ENCODE data around the gene EGF.

EGF gene

DNA sequence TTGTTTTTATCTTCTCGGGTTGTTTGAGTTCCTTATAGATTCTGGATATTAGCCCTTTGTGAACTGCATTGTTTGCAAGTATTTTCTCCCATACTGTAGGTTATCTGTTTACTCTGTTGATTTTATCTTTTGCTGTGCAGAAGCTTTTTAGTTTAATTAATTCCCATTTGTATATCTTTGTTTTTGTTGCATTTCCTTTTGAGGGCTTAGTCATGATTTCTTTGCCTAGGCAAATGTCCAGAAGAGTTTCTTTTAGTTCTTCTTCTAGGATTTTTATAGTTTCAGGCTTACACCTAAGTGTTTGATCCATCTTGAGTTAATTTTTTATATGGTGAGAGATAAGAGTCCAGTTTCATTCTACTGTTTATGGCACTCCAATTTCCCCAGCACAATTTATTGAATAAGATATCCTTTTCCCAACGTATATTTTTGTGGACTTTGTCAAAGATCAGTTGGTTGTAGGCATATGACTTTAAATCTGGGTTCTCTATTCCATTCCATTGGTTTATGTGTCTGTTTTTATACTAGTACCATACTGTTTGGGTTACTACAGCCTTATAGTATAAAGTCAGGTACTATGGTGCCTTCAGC lies 54.3 kb downstream of the EGF start:
- no peak for DNase-seq

DNA sequence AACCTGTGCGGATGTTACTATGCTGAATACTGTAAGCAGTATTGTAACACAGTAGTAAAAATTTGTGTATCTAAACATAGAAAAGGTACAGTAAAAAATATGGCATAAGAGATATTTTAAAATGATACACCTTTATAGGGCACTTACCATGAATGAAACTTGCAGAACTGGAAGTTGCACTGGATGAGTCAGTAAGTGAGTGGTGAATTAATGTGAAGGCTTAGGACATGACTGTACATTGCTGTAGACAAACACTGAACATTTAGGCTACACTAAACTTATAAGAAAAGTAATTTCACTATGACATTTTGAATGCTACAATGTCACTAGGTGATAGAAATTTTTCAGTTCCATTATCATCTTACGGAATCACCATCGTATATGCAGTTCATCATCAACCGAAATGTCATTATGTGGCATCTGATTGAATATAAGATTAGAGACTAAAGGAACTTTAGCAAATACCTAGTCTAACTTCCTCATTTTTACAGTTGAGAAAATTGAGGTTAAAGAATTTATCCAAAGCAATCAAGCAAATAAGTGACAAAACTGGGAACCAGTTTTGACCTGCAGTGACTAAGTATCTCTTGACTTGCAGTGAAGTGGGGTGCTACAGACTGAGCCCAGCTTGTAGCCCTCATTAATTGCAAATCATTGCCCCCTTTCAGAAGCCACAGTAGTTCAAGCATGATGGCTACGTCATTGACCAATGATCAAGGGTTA lies 55.3 kb downstream of the EGF start:
- DNase-seq, result no peak

DNA sequence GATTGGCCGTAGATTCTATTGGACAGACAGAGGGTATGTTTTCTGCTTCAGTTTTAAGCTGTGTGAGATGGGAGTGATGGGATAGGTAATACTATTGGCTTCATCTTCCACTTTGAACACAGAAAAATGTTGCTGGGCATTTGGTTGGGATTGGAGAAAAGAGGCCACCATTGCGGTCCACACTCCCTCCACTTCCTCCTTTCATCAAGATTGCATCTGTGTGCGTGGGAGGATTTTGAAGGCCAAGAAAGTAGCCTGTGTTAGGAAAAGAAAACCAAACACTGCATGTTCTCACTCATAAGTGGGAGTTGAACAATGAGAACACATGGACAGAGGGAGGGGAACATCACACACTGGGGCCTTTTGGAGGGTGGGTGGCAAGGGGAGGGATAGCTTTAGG lies 56.4 kb downstream of the EGF start:
- DNase-seq, result no peak

DNA sequence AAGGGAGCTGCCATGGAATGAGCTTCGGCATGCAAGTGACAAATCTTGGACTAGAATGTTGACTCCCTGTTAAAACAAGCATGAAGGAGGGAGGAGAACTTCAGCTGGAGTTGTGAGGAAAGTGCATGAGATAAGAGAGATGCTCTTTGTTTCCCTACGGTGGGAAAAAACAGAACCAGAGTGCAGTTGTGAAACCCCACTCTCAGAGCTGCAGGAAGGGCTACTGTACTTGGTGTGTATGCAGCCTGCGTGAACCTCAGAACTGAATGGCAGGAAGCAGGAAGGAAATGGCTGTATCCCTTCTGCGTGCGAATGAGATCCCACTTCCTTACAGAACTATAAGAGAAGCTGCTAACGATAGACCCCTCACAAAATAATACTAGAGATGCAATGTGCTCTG lies 57.2 kb downstream of the EGF start:
- no peak for DNase-seq

DNA sequence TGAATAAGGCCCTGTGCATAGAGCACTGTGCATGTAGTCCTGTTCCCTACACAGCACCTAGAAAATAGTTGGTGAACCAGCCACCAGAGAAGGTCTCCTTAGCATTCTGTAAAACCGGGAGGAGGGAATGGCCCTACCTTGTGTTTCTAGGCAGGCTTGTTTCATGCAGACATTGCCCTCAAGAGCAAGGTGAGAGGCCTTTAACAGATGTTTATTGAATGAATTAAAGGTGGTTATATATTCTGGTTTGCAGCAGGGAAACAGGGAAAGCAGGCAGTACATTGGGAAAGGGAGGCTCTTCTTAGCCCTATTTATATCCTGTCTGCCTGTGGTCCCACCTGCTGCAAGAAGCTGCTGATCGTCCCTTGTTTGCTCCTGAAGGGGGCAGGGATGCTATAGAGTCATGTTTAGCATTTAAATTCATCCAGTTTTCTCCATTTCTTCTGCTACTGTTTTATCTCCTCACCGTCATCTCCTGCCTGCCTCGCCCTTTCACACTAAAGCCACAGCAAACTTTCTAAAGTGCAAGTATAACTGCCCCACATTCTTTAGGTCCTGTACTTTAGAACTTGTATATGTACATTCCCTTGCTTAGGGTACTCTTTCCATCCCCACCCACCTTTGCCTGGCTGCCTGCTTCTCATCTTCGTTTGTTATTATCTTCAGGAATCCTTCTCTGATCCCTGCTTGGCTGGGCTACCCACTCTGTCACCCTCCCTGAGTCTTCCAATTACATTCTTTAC lies 60.3 kb downstream of the EGF start:
- no peak for DNase-seq

DNA sequence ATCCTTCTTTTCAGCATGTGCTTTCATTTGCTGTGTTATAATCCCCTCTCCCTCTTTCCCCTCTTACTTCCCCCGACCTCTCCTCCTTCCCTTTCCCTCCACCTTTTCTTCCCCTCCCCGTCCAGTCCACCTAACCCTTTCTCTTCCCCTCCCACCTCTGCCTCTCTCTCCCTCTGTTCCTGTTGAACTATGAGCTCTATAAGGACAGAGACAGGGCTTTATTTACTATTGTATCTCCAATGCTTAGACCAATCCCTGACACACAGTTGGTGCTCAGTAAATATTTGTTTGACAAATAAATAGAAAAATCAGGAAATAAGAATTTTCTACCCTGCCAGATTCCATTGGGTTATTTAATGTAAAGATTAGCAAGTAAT lies 60.8 kb downstream of the EGF start:
- no peak for DNase-seq

DNA sequence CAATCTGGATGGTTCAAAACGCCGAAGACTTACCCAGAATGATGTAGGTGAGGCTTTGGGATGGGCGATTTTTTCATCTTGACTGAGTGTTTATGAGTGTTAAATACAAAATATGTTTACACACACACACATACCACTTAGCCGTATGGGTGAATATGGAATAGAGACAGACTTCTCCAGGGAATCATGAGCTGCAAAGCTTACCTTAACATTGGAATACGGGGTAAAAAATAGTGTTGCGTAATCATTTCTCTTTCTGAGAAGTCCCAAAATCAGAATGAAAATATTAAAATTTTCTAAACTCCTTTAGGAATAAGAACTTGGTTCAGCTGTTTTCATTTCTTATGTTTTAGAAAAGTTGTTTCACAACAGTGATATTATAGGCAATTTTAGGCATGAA lies 63.5 kb downstream of the EGF start:
- DNase-seq, result no peak

DNA sequence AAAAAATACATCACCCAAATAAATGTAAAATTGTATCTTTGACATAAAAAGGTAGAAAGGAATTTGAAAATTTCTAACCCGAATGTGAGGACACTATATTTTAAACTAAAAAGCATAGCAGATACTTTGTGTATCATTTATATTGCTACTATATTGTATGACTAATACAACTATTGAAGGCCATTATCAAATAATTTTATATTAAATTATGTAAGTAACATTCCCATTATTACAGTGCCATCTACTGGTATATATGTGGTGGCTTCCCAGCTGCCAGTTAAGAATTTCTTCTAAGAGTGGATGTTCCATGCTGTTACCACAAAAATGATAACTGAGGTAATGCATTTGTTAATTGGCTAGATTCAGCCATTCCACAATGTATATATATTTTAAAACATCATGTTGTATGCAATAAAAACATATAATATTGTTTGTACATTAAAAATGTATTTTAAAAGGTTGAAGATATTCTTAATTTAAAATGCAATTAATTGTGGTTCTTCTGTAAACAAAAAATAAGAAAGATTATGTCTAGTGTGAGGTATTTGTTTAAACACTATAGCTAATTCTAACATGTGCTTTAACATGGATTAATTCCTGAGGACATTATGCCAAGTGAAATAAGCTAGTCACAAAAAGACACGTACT lies 65.3 kb downstream of the EGF start:
- peak; percentile 29 for DNase-seq

DNA sequence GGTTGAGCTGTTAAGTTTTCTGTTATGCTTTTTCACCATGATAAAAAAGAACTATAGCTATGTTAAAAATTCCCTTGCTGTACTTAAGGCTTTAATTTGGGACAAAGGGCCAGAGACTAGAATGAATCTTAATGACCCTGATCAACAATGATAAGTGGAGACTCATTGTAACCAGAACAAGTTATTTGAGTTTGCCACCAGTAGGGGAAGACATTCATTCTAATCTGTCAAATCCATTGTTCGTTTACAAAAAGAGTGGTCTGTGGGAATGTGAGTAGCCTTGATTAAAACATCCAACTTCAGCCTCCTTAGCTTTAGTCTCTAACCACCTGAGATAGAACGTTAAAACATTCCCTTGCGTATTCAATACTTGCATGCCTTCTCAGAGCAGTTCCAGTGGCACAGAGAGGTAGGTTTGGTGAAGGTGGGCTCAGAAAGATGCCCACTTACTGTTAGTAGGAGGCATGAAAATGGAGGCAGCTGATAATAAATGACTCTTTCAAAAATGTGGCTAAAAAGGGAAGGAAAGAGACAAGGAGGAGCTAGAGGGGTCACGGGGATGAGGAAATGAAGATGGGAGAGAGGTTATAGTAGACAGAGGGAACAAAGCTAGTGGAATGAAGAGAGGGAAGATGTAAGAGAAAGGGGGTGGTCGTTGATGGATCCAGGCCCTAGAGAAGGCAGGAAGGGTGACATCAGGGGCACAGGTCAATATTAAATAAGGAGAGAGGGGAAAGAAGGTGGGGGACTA lies 66.2 kb downstream of the EGF start:
- no peak for DNase-seq

DNA sequence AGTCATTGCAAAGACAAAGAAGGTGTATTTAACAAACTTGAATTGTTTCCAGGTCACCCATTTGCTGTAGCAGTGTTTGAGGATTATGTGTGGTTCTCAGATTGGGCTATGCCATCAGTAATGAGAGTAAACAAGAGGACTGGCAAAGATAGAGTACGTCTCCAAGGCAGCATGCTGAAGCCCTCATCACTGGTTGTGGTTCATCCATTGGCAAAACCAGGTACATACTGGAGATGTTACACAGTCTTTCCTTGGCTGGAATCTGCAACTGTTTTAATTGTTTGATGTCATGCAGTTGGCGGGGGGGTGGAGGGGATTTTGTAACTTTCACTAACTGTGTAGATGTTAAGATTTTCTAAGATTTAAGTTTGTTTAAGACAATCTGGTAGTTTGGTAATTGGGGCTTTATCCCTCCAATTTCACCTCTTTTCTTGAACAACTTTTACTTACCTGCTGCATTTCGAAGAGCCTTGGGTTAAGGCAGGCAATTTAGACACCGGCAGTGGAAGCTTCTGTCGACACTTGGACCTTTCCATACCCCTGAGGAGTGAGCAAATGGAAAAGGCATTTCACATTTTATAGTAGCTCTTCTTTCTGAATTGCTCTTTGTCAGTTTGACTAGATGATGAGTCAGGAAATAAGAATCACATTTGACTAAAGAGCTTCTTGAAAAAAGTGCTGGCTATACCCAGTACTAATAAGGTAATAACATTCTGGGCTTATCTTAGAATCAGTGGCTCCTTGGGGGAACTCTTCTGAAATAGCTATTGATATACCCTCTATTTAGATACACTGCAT lies 67.4 kb downstream of the EGF start:
- DNase-seq, result no peak

DNA sequence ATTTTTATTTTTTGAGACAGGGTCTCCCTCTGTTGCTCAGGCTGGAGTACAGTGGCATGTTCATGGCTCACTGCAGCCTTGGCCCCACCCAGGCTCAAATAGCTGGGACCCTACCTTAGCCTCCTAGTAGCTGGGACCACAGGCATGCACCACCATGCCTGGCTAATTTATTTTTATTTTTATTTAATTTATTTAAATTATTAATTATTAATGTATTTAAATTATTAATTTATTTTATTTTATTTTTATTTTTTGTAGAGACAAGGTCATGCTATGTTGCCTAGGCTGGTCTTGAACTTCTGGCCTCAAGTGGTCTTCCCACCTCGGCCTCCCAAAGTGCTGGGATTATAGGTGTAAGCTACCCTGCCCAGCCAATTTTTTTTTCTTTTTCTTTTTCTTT lies 69.3 kb downstream of the EGF start:
- DNase-seq, result no peak

DNA sequence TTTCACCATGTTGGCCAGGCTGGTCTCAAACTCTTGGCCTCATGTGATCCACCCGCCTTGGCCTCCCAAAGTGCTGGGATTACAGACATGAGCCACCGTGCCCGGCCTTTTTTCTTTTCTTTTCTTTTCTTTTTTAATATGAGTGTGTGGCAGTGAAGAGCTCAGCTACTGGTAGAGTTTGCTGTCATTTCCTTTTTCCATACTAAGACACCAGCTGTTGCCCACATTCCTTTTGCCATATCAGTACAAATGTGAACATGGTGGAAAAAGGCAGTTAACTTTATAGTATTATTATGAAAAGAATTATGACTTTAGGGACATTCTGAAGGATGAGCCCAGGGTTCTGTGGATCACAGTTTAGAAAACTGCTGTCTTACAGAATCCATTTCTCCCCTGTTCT lies 69.8 kb downstream of the EGF start:
- no peak for DNase-seq

DNA sequence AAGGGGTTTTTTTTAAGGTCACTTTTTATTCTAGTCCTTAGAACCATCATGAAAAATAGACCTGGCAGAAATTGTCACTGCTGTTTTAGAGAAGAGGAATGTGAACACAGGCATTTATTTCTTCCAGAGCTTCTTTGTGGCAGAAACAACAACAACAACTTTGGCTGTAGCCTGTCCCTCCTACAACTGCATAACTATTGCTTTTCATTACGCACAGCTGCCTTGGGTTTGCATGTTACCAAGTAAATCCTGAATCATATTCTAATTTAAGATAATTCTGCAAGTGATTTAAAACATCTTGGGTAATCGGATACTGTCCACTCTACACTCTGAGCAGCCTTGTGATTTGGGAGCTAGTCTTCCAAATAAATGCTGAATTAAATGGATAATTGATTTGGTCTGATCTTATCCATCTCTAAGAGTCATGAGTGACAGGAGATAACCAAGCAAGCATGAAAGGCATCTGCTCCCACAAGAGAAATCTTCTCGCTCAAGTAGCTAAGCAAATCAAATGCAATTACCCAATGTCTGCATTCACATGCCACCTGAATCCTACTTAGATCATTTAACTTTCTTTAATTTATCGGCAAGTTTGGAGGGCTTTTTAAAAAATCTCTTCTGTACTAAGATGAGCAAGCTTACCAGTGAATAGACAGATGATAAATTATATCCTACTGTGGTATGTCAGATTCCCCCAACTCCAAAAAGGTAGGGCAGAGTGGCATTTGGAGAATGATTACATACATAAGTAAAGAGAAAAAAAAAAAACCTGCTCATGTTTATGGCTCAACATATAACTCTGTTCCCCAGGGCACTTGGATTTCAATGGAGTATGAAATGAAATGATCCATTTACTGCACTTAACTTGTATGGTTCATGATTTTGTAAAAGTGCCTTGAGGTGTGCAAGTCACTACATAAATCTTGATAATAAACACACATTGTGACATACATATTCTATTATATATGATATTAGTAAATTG lies 73.6 kb downstream of the EGF start:
- peak; percentile 48 for DNase-seq

DNA sequence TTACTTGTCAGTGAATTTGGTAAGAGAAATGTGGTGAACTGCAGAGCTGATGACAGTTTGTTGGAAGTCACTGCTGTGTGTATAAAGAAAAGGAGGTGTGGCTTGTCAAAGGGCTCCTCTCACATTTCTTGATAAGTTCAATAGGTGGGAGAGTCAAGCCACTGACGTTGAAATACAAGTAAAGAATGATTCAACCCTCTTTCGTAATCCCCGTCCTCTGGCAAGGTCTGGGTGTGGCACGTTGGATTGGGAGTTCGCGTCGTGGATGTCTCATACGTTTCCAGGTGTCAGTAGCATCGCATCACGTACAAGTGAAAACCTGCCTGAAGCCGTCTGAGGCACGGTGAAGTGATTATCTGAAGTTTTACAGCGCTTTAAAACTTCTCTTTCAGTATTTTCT lies 76.4 kb downstream of the EGF start:
- peak; percentile 19 for DNase-seq

DNA sequence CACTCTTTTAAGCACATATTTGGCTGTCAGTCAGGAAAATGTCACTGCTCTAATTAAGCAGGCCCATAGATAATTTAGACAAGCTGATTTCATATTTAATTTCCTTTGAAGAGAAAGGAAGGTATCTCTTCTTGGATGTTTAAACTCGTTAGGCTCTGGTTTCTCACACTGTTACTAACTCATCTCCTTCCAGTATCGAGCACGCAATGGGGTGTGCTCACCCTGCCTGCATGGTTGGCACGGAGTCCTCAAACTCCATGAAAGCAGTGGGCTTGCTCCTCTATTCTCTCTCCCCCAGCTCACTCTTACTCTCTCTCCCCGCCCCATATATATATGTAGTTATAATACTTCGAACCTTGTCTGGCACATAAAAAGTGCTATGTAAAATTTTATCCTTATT lies 76.9 kb downstream of the EGF start:
- DNase-seq, result no peak

DNA sequence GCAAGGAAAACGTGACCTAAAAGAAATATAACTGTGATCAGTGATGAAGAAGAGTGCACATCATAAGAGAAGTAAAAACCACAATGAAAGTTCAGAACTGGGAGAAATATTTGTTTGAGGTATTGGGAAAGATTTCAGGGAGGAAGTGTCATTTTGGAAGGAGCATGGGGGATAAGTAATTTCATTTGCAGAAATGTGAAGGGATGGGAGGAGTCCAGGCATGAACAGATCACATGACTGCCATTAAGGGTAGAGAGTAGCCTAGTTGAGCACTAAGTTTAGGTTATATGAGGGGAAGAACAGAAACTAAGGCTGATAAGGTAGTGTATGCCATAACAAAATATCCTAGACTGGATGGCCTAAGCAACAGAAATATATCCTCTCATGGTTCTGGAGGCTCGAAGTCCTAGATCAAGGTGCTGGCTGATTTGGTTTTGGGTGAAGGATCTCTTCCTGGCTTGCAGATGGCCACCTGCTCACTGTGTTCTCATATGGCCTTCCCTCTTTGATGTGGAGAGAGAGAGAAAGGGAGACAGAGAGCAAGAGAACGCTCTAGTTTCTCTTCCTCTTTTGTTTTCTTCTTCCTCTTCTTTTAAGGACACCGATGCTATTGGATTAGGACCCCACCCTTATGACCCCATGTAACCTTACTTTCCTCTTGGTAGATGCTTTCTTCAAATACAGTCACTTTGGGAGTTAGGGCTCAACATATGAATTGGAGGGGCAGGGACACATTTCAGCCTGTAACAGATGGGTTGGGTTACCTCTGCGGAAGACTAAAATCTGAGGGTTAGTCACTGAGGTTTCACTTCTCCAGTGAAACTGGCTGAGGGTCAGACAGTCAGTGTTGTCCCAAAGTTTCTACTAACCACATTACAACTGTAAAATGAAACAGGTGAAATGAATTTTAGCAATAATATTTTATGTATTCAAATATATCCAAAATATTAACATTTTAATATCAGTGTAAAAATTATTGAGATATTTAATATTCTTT lies 77.9 kb downstream of the EGF start:
- no peak for DNase-seq

DNA sequence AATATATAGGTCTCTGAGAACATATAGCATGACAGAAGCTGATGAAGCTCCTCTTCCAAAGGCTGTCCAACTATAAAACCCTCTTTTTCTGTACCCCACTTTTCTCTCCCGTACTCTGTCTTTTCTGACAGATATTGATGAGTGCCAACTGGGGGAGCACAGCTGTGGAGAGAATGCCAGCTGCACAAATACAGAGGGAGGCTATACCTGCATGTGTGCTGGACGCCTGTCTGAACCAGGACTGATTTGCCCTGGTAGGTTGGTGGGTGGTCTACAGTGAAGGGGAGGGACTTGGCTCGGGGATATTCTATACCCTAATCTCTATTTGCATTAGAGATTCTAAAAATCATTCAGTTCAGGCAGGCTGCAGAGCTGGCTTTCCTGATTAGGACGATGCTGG lies 80.4 kb downstream of the EGF start:
- peak; percentile 6 for DNase-seq

DNA sequence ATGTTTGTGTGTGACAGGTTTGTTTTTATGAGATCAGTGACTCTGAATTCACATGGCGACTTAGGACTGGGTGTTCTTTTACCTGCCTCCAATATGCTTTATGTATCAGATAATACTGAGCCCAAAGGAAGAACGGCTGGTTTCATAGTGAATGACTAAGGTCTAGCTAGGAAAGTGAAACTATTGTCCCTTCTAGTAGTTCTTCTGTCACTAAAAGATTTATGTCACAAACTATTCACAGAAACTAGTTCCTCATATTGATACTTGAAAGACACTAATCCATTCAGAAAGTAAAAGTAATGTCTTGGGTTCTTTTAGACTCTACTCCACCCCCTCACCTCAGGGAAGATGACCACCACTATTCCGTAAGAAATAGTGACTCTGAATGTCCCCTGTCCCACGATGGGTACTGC lies 81.7 kb downstream of the EGF start:
- no peak for DNase-seq

DNA sequence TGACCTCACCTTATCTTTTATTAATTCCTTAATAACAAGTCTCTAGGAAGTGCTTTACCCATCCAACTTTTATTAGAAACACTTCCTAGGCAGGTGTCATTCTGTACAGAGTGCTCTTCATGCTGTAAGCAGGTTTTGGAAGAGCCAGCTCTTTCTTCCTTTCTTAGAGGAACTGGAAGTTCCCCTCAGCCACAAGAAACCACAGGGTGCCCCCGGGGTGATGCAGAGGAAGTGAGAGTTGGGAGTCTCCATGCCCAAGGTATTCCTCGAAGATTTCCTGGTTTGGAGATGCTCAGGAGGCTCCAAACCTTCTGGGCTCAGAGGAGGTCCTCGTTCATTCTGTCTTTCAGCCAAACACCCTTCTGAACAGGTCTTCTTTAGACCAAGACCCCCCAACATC lies 83.8 kb downstream of the EGF start:
- no peak for DNase-seq
